ENCODE data around the gene MT1M. TPM values are rescaled to one million over a fixed set of nuclear protein-coding genes. Genes with fewer than 3 reads are reported as not detected.

MT1M gene
- total and polyA plus RNA-seq, 2 donors (not counting 1 experiment from before 2014, with no cell fraction given): 8.5 to 58.8 TPM

DNA sequence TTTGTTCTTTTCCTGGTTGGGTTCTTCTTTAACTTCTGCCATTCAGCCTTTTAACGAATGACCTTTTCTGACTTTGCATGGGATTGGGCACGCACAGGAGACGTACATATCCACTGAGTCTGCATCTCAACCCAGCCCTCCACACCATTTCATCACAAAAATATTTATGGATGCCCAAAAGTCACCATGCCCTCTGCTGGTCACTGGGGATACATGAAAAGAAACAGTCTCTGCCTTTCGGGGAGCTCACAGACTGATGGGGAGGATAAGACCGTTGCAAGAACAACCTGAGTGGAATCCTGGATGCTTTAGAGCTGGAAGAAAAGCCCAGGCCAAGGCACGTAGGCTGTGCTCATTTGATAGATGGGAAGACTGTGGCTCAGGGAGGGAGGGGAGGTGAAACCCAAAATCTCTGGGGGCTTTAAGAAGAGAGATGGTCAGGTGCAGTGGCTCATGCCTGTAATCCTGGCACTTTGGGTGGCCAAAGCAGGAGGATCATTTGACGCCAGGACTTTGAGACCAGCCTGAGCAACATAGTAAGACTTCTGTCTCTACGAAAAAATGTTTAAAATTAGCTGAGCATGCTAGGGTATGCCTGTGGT is 32.0 kb upstream of the MT1M start:
- peak; percentile 55 to 63 for DNase-seq (ENCODE audit: low read depth in 2 of 2)
- H3K4me3 ChIP-seq (replicated peaks in 1 of 4; ENCODE audit: control extremely low read depth in 1 of 4, insufficient read depth in 1 of 4, low read depth in 3 of 4, low read length in 4 of 4): no peak overlapping the region
- H3K4me2 ChIP-seq (ENCODE audit: extremely low read depth, insufficient read depth, low read length): no peak overlapping the region
- no peaks in the 10 kb centered on the region for H3K79me2 ChIP-seq (ENCODE audit: control insufficient read depth, insufficient read depth, low read length)
- no peaks in the 10 kb centered on the region for H4K20me1 ChIP-seq (ENCODE audit: control insufficient read depth, extremely low read depth, insufficient read depth, low read length)
- no peaks in the 10 kb centered on the region for H3K27me3 ChIP-seq (ENCODE audit: control insufficient read depth, insufficient read depth, low read length)
- H3K9me3 ChIP-seq (ENCODE audit: control insufficient read depth, insufficient read depth, low read depth, low read length): no peaks in the 10 kb centered on the region
- peaks cover 2% of the 10 kb centered on the region for H3K4me1 ChIP-seq (ENCODE audit: control insufficient read depth, extremely low read depth, insufficient read depth, low read length)
- peak; percentile 50 to 81 for TF ChIP-seq CTCF (conservative IDR thresholded peaks at IDR 0.05 in 1 of 2, IDR thresholded peaks at IDR 0.05 in 1 of 2; ENCODE audit: low read depth in 1 of 2, low read length in 2 of 2)
- no peak for TF ChIP-seq EZH2 (IDR thresholded peaks at IDR 0.05; ENCODE audit: low read length, missing control alignments)
- no peaks in the 10 kb centered on the region for H3K36me3 ChIP-seq (ENCODE audit: control insufficient read depth, insufficient read depth, low read length)
- H3K27ac ChIP-seq (ENCODE audit: insufficient read depth, low read length): no peak overlapping the region
- peak overlapping the region; percentile 63 for H2AFZ ChIP-seq (ENCODE audit: low read length)
- no peak overlapping the region for H3K9ac ChIP-seq (ENCODE audit: insufficient read depth, low read length)

DNA sequence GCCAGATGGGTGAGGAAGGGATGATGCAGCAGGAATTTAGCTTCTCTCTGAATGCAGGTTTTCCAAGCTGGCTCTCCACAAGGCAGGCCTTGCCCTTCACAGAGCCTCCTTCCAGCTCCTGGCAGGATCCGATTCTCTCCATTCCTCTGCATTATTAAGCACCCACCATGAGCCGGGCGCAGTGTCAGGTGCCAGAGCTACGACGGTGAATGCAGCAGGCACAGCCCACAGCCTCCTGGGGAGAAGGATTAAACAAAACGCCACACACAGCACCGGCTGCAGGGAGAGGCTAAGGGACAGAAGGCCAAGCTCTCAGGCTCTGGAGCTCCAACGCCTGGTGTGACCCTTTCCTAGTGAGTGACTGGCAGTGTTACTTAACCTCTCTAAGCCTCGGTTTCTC is 31.1 kb upstream of the MT1M start:
- no peak overlapping the region for H2AFZ ChIP-seq (ENCODE audit: low read length)
- no peaks in the 10 kb centered on the region for H4K20me1 ChIP-seq (ENCODE audit: control insufficient read depth, extremely low read depth, insufficient read depth, low read length)
- H3K79me2 ChIP-seq (ENCODE audit: control insufficient read depth, insufficient read depth, low read length): no peaks in the 10 kb centered on the region
- no peak for TF ChIP-seq EZH2 (IDR thresholded peaks at IDR 0.05; ENCODE audit: low read length, missing control alignments)
- no peak for TF ChIP-seq CTCF (conservative IDR thresholded peaks at IDR 0.05 in 1 of 2, IDR thresholded peaks at IDR 0.05 in 1 of 2; ENCODE audit: low read depth in 1 of 2, low read length in 2 of 2)
- H3K4me2 ChIP-seq (ENCODE audit: extremely low read depth, insufficient read depth, low read length): no peak overlapping the region
- H3K36me3 ChIP-seq (ENCODE audit: control insufficient read depth, insufficient read depth, low read length): no peaks in the 10 kb centered on the region
- no peak overlapping the region for H3K27ac ChIP-seq (ENCODE audit: insufficient read depth, low read length)
- H3K4me3 ChIP-seq (replicated peaks in 1 of 4; ENCODE audit: control extremely low read depth in 1 of 4, insufficient read depth in 1 of 4, low read depth in 3 of 4, low read length in 4 of 4): no peak overlapping the region
- peaks cover 9% of the 10 kb centered on the region for H3K4me1 ChIP-seq (ENCODE audit: control insufficient read depth, extremely low read depth, insufficient read depth, low read length)
- no peak overlapping the region for H3K9ac ChIP-seq (ENCODE audit: insufficient read depth, low read length)
- DNase-seq (ENCODE audit: low read depth in 2 of 2): no peak
- H3K27me3 ChIP-seq (ENCODE audit: control insufficient read depth, insufficient read depth, low read length): no peaks in the 10 kb centered on the region
- no peaks in the 10 kb centered on the region for H3K9me3 ChIP-seq (ENCODE audit: control insufficient read depth, insufficient read depth, low read depth, low read length)

- TF ChIP-seq EZH2 (IDR thresholded peaks at IDR 0.05; ENCODE audit: low read length, missing control alignments): no peak
- peak; percentile 8 to 47 for TF ChIP-seq CTCF (conservative IDR thresholded peaks at IDR 0.05 in 1 of 2, IDR thresholded peaks at IDR 0.05 in 1 of 2; ENCODE audit: low read depth in 1 of 2, low read length in 2 of 2)
- Histone ChIP-seq H3K9me3 (ENCODE audit: control insufficient read depth, insufficient read depth, low read depth, low read length) (no peaks in the 10 kb centered on the region), H3K79me2 (ENCODE audit: control insufficient read depth, insufficient read depth, low read length) (peaks cover 2% of the 10 kb centered on the region), H3K9ac (ENCODE audit: insufficient read depth, low read length) (no peak overlapping the region), H4K20me1 (ENCODE audit: control insufficient read depth, extremely low read depth, insufficient read depth, low read length) (no peaks in the 10 kb centered on the region), H3K4me2 (ENCODE audit: extremely low read depth, insufficient read depth, low read length) (no peak overlapping the region), H3K4me1 (ENCODE audit: control insufficient read depth, extremely low read depth, insufficient read depth, low read length) (peaks cover 22% of the 10 kb centered on the region), H2AFZ (ENCODE audit: low read length) (no peak overlapping the region), H3K27me3 (ENCODE audit: control insufficient read depth, insufficient read depth, low read length) (no peaks in the 10 kb centered on the region), H3K4me3 (replicated peaks in 1 of 4; ENCODE audit: control extremely low read depth in 1 of 4, insufficient read depth in 1 of 4, low read depth in 3 of 4, low read length in 4 of 4) (no peak overlapping the region), H3K27ac (ENCODE audit: insufficient read depth, low read length) (no peak overlapping the region), H3K36me3 (ENCODE audit: control insufficient read depth, insufficient read depth, low read length) (no peaks in the 10 kb centered on the region)
- DNase-seq (ENCODE audit: low read depth in 2 of 2): peak; percentile 37 to 47
Observed at GRCh38 chr16:56603589-56603988, 28.9 kb upstream of the MT1M start.
